Retina (tissue), 1 donor: ENCODE measurements around the gene EDAR.

ENCODE experiments used
- DNase-seq: peaks from one replicate; pipeline ENCODE4 v3.0.0-alpha.2; 2016

EDAR gene

DNA sequence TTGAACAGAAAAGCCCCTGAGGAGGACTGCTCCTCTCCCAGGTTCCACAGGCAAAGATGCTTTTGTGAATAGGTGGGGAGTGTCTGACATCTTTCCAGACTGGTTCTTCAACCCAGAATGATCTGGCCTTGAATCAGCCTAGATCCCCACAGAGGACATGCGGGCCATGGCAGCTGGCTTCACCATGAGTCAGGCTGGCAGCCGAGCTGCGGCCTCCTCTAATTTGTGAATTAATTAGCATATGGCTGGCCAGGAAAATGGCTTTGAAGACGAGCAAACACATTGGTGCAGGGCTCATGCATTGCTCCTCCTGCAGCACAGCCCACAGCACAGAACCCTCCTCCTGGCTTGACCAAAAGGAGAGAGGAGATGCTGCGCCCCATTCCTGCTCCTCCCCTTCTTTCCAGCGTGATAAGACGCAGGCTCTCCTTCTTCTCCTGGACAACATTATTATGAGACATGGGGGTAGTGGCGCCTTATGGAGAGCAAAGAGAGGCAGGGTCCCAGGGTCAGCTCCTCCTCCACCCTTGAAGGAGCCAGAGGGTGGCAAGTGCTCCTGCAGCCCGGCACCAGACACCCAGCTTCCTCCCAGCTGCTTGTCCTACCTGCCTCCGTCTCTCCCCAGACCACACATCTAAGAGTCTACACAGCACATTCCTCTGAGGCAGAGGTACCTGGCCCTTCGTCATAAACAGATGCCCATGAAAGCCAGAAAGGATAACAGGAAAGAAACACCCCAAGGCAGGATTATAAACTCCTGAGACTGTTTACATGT, 66.7 kb downstream of the EDAR start:
- DNase-seq: no peak

DNA sequence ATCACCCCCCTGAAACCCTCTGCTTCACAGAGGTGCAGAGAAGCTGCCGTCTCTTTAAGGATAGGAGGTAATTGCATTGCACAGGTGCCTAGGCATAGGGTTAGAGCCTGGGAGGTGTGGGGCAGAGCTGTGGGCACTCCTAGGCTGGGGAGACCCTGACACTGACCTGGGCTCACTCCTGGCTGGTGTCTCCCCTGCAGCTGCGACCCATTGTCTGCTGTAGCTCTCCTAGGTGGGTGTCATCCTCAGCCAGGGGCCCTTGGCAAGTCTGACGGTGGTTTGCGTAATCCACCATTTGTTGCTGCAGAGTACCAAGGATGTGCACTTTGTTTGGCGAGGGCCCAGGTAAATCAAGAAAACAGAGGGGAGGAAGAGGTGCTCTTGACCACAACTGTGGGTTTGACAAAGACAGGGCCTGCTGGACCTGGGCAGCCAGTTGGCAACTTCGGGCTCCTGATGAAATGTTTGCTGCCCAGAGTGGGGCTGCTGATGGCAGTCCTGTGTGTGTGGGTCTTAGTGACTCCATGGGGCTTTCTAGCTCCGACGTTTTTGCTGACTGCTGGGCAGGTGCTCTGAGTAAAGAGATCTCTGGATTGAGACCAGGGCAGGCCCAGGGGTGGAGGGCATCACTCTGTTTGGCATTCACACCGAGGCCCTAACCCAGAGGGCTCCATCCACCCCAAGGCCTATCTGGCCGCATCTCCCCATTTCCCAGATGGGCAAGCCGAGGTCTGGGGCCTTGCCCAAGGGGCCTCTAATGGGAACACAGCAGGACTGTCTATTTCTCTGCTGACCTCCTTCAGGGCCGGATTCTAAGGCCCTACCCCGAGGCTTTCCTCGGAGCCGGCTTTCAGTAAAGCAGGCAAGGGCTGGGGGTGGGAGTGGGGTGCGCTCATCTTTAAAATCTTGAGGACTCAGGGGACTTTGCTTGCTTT, 67.7 kb downstream of the EDAR start:
- DNase-seq: no peak

DNA sequence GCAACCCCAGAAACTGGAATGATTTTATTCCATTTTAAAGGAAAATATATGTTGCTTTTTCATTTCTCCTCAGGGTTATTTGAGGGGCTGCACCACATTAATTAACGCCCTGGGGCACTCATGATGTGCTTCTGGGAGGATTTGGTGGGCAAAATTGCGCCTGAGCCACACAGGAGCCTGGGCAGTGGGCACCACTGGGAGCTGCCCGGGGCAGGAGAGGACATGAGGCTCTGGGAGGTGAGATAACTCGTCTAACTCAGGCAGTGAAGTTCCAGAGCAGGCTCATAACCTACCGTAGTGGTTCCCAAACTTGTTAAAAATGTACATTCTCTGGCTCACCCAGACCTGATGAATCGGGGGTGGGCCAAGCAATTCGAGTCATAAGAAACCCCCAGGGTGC, 68.3 kb downstream of the EDAR start:
- DNase-seq: no peak

DNA sequence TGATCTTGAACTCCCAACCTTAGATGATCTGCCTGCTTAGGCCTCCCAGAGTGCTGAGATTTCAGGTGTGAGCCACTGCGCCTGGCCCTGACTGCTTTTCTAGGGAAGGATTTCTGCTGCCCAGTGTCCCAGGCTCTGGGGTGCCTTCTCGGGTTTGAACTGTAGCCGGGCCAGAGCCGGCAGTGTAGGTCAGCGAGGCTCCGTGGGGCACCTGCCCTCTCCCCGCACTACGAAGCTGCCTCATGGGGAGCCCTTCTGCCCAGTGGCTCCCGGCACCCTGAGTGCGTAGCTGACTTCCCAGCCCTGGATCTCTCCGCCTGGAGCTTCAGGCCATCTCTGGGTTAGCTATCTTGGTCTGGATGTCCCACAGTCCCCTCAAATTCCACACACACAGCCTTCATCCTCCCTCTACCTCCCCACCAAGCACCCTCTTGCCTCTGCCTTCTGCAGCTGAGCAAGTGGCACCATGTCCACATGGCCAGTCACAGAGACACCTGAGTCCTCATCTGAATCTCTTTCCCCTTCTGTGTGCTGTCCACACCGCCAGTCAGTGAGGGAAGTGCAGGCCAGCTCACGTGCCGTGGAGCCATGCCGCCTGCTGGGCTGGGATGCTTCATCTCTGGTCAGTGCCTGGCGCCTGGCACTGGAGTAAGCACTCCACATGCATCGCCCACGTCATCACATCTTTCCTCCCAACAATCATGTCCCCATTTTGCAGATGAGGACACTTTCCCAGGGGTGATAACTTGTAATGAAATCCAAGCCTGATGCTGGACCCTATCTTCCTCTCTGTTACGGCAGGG, 69.2 kb downstream of the EDAR start:
- DNase-seq: no peak

DNA sequence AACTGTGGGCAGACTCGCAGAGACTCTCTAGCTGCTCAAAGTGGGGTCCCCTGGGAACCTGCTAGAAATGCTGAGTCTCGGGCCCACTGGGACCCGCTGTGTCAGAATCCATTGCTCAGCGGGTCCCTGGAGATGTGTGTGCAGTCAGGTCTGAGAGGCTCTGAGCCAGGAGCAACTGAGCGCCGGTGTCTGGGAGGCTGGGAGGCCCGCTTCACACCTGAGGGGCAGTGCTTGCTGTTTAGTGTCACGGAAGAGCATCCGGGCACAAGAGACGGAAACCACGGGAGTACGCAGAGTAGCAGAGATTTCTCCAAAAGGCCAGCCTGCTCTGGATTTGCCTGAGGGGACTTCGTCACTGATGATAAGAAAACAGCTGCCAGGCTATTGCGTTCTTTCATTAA, 70.1 kb downstream of the EDAR start:
- no peak for DNase-seq

DNA sequence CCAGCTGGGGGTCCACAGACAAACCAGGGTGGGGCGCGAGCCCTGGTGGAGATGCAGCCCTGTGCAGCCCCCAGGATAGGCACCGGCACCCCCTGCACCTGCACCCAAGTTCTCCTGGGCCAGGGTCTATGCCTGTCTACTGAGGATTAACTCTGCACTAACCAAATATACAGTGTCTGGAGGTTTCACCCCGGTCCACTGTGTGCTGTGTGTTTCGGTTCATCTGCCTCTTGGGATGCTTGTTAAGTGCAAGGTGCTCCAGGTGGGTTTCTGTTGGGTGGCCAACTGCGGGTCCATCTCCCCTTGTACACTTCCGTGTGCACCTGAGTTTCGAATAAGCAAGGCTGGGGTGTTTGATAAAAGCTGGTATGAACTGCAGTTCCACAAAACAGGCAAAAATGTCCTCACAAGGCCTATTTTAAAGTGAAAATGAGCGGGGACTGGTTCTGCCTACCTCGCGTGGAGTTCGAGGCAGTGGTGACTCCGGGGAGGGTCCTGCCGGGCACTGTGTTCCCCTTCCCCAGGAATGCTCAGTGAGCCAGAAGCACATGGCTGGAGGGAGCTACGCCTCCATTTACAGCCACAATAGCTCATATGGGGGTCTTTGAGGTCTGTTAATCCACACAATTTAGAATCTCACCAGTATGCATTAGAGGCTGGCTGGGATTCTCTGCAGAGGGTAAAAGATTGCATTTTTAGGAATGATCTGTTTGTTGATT, 70.7 kb downstream of the EDAR start:
- DNase-seq: no peak

DNA sequence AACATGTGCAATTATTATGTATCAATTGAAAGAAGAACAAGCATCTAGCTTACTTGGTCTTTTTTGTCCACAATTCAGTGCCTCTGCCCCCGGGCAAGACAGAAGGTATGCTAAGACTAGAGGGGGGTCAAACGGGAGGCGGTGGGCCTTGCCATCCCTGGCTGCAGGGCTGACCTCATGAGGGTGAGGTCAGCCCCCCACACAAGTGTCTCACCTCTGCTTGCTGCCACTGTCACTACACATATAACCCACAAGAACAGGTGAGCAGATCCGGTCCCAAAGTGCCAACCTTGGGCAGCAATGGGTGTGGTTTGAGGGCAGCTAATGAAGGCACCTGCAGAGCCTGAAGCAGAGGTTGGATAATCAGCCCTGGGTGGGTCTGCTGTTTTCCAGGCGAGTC, 71.5 kb downstream of the EDAR start:
- DNase-seq: no peak

DNA sequence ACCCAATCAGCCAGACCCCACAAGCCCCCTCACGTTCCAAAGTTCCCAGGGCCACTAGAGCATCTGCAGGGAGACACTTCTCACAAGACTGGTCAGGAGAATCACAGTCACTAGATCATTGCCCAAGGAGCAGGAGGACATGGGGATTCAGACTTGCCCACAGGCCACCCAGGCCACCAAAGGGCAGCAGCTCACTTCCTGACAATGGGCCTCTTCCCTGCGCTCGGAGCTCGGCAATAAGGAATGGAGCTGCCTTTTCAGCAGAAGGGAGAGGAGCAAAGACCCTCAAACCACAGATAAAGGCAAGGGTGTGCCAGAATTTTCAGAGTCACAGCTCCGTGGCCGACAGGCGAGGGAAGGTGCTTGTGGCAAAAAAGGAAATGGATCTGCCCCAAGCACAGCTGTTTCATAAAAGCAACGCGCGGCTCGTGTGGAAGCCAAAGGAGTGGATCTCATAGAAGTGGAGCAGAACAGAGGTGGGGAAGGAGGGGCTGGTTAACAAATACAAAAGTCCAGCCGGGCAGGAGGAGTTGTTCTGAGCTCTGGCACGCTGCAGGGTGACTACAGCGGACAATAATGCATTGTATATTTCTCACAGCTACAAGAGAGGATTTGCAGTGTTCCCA, 72.1 kb downstream of the EDAR start:
- DNase-seq: peak; percentile 34

DNA sequence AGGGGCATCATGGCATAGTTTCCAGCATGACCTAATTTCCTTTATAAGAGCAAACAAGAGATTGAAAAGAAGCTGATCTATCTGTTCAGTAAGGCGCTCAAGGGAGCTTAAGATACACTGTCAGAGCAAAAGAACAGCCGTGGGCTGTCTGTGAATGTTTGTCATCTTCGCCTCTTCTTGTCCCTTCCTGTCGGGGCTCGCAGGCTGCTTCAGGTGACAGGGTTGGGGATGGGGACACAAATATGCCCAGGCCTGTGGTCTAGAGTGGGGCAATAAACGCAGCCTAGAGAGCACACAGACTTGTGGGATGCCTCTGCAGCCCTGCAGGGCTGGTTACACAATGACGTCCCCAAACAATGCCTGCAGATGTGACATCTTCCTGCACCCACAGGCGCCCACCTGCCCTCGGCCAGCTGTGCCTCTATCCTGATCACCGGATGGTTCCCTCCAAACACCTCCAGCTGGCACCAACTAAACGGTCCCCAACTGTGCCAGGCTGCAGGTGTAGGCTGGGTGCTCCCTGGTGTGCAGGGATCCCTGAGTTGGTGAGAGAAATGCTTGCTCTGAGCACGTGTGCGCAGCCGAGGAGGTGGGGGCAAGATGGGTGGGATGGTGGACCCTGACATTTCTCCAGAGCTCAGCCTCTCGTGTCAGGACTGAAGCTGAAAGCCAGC, 72.8 kb downstream of the EDAR start:
- no peak for DNase-seq

DNA sequence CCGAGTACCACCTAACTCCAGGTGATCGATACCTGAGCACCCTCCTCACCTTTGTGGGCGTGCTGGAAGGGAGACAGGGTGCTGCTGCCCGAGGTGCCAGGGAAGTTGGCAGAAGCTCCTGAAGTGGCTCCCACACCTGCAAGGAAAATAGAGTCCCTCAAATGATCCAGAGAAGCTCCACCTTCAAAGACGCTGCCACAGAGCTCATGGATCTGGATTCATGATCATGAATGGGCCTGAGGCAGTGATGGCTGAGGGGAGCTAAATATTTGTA, 76.5 kb downstream of the EDAR start:
- DNase-seq: no peak

DNA sequence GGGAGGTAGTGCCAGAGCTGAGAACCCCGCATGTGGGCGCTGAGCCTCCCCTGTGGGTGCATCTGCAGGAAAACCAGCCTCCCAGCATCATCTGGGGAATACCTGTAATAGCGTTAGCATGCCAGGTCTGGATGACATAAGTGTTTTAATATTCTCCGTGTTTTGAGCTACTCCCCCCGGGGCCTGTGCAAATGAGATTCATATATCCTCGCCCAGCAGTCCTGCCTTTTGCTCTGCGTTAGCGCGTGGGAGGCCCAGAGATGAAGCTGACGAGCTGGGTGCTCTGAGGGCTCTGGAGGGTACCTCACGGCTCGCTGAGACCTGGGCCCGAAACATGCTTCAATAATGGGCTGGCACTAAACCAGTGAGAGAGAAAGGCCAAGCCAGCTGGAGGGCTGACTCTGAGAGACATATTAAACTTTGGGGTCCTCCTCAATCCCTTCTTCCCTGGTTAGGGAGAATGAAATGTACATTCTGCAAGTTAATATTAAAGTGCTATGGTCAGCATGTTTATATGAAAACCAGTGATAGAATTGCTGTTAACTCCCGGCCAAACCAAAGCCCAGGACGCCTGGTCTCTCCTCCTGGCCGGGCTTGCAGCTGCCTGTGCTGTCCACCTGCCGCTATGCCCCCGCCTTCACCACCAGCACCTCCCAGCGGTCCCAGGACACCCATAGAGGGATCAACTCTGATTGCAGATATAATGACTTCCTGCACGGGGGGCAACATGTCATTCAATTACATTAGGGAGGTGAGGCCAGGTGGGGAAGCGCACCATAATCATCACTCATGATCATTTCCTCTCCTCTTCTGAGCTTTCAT, 77.0 kb downstream of the EDAR start:
- DNase-seq: no peak

DNA sequence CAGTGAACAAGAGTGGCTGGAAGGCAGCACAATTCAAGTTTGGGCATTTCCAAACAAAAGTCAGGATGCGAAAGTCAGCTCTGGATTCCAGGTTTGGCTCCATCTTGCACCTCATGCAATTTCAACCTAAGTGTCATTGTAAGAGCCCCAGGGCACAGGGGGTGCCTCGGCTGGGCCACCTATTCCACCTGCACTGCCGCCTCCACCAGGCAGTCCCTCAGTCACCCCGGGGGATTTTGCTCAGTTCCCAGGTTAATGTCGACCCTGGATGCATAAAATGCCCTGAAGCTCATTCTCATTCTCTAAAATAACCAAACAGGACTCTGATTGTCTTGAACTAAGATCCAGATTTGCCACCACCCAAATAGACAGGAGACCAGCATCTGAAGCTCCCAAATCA, 77.6 kb downstream of the EDAR start:
- no peak for DNase-seq

DNA sequence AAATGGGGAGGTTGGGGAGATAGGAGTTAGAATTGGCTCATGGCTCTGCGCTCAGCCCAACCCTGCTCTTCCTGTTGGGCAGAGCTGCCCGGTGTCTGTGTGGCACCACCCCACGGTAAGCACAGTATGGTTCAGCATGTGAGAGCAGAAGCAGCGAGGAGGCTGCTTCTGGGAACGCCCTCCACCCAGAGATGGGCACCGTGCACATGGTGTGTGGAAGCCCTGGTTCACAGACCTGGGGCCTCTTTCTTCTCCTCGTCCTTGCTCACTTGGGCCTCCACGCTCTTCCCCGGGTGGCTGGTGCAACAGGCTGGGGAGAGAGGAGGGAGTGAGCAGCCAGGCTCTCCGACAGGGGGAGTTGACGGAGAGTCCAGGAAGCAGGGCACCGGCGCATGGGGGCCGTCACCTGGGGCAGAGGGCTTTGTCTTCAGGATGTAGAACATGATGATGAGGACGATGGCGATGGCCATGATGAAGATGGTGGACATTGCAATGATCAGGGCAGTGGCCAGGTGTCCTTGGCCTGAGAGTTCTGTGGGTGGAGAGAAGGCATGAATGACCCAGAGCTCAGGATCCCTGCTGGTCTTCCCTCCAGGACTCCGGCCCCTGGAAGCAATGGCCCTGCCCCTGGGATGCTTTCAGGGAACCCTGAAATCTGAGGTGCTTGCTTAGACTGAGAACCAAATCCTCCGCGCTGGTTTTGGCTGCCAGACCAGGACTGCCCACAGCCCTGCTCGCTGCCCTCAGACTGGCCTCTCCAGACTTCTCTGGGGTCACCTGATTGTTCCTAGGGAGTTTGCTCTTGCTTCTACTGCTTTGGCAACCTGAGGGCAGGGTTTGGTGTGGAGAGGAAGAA, 78.3 kb downstream of the EDAR start:
- no peak for DNase-seq

DNA sequence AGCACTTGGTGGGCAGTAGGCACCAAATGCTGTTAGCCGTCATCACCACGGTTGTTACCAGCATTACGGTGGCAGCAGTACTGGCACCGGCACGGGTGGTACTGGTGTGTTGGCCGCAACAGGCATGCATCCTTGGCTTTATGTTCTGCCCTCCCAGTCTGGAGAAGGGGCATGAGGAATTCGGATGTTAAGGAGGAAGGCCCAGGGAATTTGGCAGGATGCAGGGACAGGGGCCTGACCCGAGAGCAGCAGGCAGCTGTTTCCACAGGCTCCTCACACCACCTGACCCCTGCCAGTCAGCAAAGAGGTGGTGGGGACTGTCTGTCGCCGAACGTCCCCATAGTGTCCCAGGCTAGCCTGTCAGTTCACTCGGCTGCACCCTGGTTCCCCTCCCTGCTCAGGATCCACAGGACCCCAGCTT, 79.0 kb downstream of the EDAR start:
- no peak for DNase-seq

DNA sequence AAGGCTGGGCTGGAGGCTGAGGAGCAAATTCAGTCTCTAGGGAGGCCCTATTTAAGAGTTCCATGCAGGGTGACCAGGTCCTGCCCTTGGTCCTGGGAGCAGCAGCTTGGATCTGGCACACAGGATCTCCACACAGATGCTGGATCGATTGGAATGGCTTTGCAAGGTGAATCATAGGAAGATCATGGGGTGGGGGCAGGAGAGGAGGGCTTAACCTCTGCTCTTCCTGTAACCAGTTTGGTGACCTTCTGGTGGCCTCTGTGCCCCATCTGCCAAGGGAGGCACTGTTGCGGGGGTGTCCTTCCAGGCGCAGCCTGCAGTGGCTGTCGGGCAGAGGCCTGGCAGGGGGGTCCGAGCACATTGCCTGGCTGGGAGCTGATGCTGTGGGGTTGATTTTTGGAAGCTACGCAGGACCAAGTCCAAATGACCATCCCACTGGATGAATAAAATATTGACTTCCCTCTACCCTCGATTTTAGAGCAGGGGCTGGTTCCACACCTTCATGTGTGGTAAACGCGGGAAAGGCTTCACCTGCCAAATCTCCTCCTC, 79.7 kb downstream of the EDAR start:
- DNase-seq: no peak

DNA sequence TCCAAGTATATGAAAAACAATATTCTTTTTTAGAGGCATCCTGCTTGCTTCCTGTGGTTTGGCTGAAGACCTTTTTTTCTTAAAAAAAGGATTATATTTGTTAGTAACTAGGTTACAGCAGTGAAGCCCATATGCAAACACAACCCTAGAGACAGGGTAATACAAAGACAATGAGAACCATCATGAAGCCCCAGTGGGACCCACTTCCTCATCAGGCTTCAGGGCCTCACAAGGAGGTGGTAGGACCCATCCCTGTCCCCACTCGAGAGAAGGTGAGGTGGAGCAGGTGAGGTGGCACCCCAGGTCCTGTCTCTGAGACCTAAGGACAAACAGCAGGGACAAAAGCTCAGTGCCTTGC, 80.3 kb downstream of the EDAR start:
- no peak for DNase-seq

DNA sequence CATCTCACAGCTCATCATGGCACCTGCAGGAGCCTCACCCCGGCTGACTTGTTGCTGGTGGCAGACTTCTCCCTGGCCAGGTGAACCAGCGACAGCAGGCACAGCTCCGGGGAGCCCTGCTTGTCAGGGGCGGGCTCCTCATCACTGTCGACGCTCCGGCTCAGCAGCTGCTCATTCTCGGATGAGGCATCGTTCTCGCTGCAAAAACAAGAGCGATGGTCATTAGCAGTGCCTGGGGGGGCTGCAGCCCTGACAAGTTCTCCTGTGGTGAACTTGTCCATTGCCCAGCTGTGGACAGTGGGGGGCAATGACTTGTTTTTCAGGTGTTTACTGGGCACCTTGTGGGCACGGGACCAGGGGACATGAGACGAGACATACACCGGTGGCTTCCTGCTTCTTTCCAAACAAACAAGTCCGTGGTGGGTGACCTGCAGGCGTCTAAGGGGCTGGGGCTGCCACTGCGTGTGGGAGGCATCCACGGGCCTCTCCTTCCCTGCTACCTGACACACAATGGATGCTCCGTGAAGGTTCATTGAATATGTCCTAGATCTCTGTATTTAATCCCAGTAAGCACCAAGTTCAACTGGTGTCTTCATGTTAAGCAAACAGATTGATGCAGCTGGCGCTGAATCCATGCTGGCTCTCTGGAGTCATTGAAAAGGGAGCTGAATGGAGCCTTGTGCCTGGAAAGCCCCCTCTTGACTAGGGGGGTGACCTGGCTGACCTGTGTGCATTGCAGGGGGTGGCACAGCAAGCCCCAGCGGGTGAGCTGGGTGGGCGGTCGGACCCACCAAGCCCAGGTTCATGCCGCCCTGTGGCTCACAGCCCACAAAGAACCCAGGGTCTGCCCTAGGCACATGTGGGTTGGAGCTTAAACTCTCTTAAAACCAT, 81.0 kb downstream of the EDAR start:
- DNase-seq: no peak

DNA sequence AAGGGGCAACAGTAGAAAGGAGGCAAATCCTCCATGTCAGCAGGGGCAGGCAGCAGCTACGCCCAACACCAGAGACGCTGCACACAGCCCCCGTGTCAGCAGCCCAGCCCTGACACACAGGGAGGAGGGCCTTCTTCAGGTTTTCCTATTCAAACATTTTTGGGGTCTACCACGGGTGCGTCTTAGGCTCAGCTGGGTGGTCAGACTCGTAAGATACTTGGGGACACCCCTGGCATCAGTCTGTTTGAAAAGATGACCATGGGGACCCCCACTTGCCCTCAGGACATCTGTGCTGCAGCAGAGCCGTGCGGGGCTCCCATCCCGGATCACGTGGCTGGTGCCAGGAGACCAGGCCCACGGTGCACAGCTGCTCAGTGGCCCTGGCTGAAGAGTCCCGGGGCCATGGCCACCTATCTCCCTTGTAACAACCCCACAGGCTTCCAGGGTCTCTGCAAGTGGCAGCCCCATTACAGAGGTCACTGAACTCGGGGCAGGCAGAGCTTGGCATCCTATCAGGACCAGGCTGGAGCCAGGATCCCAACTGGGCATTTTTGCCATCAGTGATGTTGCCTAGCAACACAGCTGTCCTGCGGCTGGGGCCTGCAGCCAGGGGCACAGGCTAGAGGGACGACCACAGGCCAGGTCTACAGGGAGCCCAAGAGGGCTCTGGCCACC, 82.5 kb downstream of the EDAR start:
- DNase-seq: no peak
